Keratinocyte (primary cell): ENCODE measurements around the gene PTCRA. TPM values are rescaled to one million over a fixed set of nuclear protein-coding genes. Genes with fewer than 3 reads are reported as not detected.

Experiments
- DNase-seq: peaks from one replicate; pipeline ENCODE4 v3.0.0-alpha.2; 2011; ENCODE audit warnings: low read depth, missing footprints, low spot score
- FAIRE-seq: peaks from 2 replicates; lab custom pipeline; 2011; peaks lifted over from hg19 to GRCh38; lab: Jason Lieb, UNC
- H2AFZ ChIP-seq: 2 replicates; pipeline ENCODE4 v1.6.0; 2012; ENCODE audit warnings: low read length, control low read depth, inconsistent platforms; ENCODE audit not compliant: control insufficient read depth
- H3K27ac ChIP-seq: 2 replicates; pipeline ENCODE4 v1.5.1; 2011; ENCODE audit warnings: low read length; ENCODE audit not compliant: control insufficient read depth, insufficient read depth
- H3K27me3 ChIP-seq: 3 replicates; pipeline ENCODE4 v1.6.0; 2011; ENCODE audit warnings: low read length; ENCODE audit not compliant: control insufficient read depth, insufficient read depth; ENCODE audit errors: extremely low read depth
- H3K36me3 ChIP-seq, 2 experiments: 2 replicates in 1 of 2; 3 replicates in 1 of 2; pipeline ENCODE4 v1.5.1; 2011; ENCODE audit warnings: low read length in 2 of 2, mild to moderate bottlenecking in 1 of 2; ENCODE audit not compliant: control insufficient read depth in 2 of 2, insufficient read depth in 2 of 2; ENCODE audit errors: extremely low read depth in 1 of 2
- H3K4me1 ChIP-seq: 3 replicates; pipeline ENCODE4 v1.5.1; 2011; ENCODE audit warnings: low read length; ENCODE audit not compliant: control insufficient read depth, insufficient read depth; ENCODE audit errors: extremely low read depth
- H3K4me2 ChIP-seq: 3 replicates; pipeline ENCODE4 v1.6.0; 2011; ENCODE audit warnings: low read depth, low read length; ENCODE audit not compliant: control insufficient read depth, insufficient read depth; ENCODE audit errors: extremely low read depth
- H3K4me3 ChIP-seq, 3 experiments: fragments of 200-600 bp in 1 of 3; sonication (generic) in 1 of 3; 2 replicates in 2 of 3; 3 replicates in 1 of 3; pipeline ENCODE4 v1.5.1; 2011 to 2016; ENCODE audit warnings: low read length in 3 of 3, mild to moderate bottlenecking in 3 of 3, control low read depth in 2 of 3, inconsistent platforms in 1 of 3, low read depth in 1 of 3, mixed read lengths in 1 of 3, mixed run types in 1 of 3, moderate library complexity in 1 of 3; ENCODE audit not compliant: control insufficient read depth in 2 of 3, insufficient read depth in 2 of 3; ENCODE audit errors: extremely low read depth in 1 of 3
- H3K79me2 ChIP-seq: 2 replicates; pipeline ENCODE4 v1.6.0; 2012; ENCODE audit warnings: low read length; ENCODE audit not compliant: control insufficient read depth, insufficient read depth
- H3K9ac ChIP-seq: 3 replicates; pipeline ENCODE4 v1.6.0; 2011; ENCODE audit warnings: low read length; ENCODE audit not compliant: control insufficient read depth, insufficient read depth; ENCODE audit errors: extremely low read depth
- H3K9me1 ChIP-seq: 3 replicates; pipeline ENCODE4 v1.6.0; 2011; ENCODE audit warnings: low read length; ENCODE audit not compliant: control insufficient read depth, insufficient read depth; ENCODE audit errors: extremely low read depth
- H3K9me3 ChIP-seq: 2 replicates; pipeline ENCODE4 v1.5.1; 2012; ENCODE audit warnings: low read depth, low read length; ENCODE audit not compliant: control insufficient read depth
- H4K20me1 ChIP-seq: 3 replicates; pipeline ENCODE4 v1.6.0; 2011; ENCODE audit warnings: low read length; ENCODE audit not compliant: control insufficient read depth, insufficient read depth; ENCODE audit errors: extremely low read depth
- CTCF ChIP-seq, 3 experiments: IDR thresholded peaks in 1 of 3; conservative IDR thresholded peaks in 1 of 3; optimal IDR thresholded peaks in 1 of 3; 2 replicates in 2 of 3; 3 replicates in 1 of 3; pipeline versions ENCODE3 to v1.5.1; 2011; ENCODE audit warnings: low read length in 3 of 3, mild to moderate bottlenecking in 3 of 3, moderate library complexity in 2 of 3, control low read depth in 1 of 3, inconsistent platforms in 1 of 3; ENCODE audit not compliant: insufficient read depth in 2 of 3; ENCODE audit errors: extremely low read depth in 1 of 3
- EZH2 ChIP-seq: IDR thresholded peaks from one replicate; pipeline ENCODE4 v1.6.1; 2012; ENCODE audit warnings: inconsistent platforms, mild to moderate bottlenecking, low read length, moderate library complexity
- dilution Hi-C: fragments of 300-500 bp; cut with MboI; formaldehyde crosslinking; loops from one replicate; pipeline ENCODE4 v1.7.0; 2020; ENCODE audit warnings: low sequenced_read_pairs; ENCODE audit not compliant: extremely low pct_ligation_motif_present
- polyA plus RNA-seq, 5 experiments: library from polyadenylated mRNA; depleted of rRNA in 3 of 5; stranded (reverse) in 3 of 5; stranded (forward) in 1 of 5; unstranded in 1 of 5; fragments of >200 nt; gene quantifications; 1 replicate in 1 of 5; 2 replicates in 3 of 5; 3 replicates in 1 of 5; pipeline versions ENCODE4 v1.2.1 to v1.2.3, GENCODE V29; 2011 to 2012; ENCODE audit warnings: missing spikeins in 2 of 5, low read depth in 1 of 5, low replicate concordance in 1 of 5

PTCRA gene
- polyA plus RNA-seq, 1 donor (not counting 4 experiments of a cell fraction or from before 2014, with no cell fraction given), result not detected

GRCh38 chr6:42896178-42896719, 19.6 kb upstream of the PTCRA start:
- Histone ChIP-seq H3K4me3 (no peak overlapping the region), H3K9me1 (no peaks in the 10 kb centered on the region), H3K27me3 (no peaks in the 10 kb centered on the region), H3K36me3 (no peaks in the 10 kb centered on the region), H3K9ac (no peak overlapping the region), H2AFZ (no peak overlapping the region), H3K27ac (no peak overlapping the region), H3K4me2 (no peak overlapping the region), H3K9me3 (no peaks in the 10 kb centered on the region), H3K4me1 (peaks cover 2% of the 10 kb centered on the region), H4K20me1 (no peaks in the 10 kb centered on the region), H3K79me2 (no peaks in the 10 kb centered on the region)
- no peak for TF ChIP-seq CTCF (optimal IDR thresholded peaks at IDR 0.05 in 1 of 3, IDR thresholded peaks at IDR 0.05 in 1 of 3, conservative IDR thresholded peaks at IDR 0.05 in 1 of 3; ENCODE audit: extremely low read depth in 1 of 3, insufficient read depth in 2 of 3, low read length in 3 of 3)
- TF ChIP-seq EZH2, result no peak
- dilution Hi-C loops, result no loop called here
- FAIRE-seq (no peak), DNase-seq (no peak)

GRCh38 chr6:42898891-42899361, 16.9 kb upstream of the PTCRA start:
- no peaks in the 10 kb centered on the region for H3K9me1 ChIP-seq
- no peak overlapping the region for H3K4me3 ChIP-seq
- DNase-seq, result no peak
- H3K9me3 ChIP-seq, result no peaks in the 10 kb centered on the region
- FAIRE-seq, result no peak
- no peaks in the 10 kb centered on the region for H4K20me1 ChIP-seq
- dilution Hi-C loops, result no loop called here
- H3K36me3 ChIP-seq, result no peaks in the 10 kb centered on the region
- H3K27ac ChIP-seq, result no peak overlapping the region
- H2AFZ ChIP-seq, result peak overlapping the region; percentile 16
- H3K4me1 ChIP-seq, result no peaks in the 10 kb centered on the region
- TF ChIP-seq CTCF (optimal IDR thresholded peaks at IDR 0.05 in 1 of 3, IDR thresholded peaks at IDR 0.05 in 1 of 3, conservative IDR thresholded peaks at IDR 0.05 in 1 of 3; ENCODE audit: extremely low read depth in 1 of 3, insufficient read depth in 2 of 3, low read length in 3 of 3) (peak; percentile 45 to 59 (median 55)), EZH2 (no peak)
- no peaks in the 10 kb centered on the region for H3K27me3 ChIP-seq
- no peak overlapping the region for H3K4me2 ChIP-seq
- no peaks in the 10 kb centered on the region for H3K79me2 ChIP-seq
- no peak overlapping the region for H3K9ac ChIP-seq
